Measurements from ENCODE around the gene CABYR. TPM values are rescaled to one million over a fixed set of nuclear protein-coding genes. Genes with fewer than 3 reads are reported as not detected.
A peak's percentile ranks its signal among the peaks of the same experiment; 100 is the strongest.

The CABYR gene
- total and polyA plus RNA-seq, 2 of the 13 experiments (the other 11 are each of a cell fraction or from before 2014, with no cell fraction given), result 0.71 to 0.88 TPM

DNA sequence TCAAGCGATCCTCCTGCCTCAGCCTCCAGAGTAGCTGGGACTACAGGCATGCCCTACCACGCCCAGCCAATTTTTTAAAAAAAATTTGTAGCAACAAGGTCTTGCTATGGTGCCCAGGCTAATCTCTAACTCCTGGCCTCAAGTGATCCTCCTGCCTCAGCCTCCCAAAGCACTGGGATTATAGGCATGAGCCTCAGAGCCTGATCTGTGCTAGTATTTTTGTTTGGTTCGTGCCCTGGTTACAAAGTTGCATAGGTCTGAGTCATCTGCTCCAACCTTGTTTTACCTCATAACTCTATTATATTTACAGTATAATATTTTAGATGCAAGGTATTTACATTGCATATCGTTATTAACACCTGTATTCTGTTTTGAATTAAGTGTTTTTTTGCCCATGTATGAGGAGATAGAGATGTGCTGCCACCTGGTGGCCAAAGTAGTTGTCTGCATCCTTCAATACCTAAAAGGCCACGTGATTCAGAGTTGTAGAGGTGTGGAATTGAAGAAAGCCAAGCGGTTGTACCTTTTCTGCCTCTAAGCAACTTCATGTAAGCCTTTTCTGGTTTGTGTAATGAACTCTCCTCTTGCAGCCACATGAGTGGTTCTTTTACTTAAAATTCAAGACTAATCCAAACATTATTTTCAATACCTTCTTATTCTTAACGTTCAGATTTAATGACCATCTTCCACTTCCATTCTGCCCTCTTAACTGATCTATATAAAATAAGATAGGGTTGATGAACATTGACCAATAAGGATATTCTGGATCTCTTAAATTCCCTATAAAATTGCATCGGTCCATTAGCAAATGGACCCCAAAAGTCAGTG, 19.9 kb upstream of the CABYR start (continued):
- TF ChIP-seq, protein P1, sequence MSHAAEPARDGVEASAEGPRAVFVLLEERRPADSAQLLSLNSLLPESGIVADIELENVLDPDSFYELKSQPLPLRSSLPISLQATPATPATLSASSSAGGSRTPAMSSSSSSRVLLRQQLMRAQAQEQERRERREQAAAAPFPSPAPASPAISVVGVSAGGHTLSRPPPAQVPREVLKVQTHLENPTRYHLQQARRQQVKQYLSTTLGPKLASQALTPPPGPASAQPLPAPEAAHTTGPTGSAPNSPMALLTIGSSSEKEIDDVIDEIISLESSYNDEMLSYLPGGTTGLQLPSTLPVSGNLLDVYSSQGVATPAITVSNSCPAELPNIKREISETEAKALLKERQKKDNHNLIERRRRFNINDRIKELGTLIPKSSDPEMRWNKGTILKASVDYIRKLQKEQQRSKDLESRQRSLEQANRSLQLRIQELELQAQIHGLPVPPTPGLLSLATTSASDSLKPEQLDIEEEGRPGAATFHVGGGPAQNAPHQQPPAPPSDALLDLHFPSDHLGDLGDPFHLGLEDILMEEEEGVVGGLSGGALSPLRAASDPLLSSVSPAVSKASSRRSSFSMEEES (CRISPR knock-in tag; IDR thresholded peaks at IDR 0.05), result peak; percentile 59; the same call in 1 of the 2 replicates
- TF ChIP-seq STAG1 (CRISPR knock-in tag; IDR thresholded peaks at IDR 0.05) (peak; percentile 93), ZBTB7B (CRISPR knock-in tag; IDR thresholded peaks at IDR 0.05) (no peak), POGZ (CRISPR knock-in tag; IDR thresholded peaks at IDR 0.05) (no peak), SMC3 (IDR thresholded peaks at IDR 0.05; ENCODE audit: low read length) (peak; percentile 79), RXRB (CRISPR knock-in tag; IDR thresholded peaks at IDR 0.05; ENCODE audit: borderline replicate concordance) (0 out of 2 replicates have a peak, but pooled peaks have one; percentile 16)

DNA sequence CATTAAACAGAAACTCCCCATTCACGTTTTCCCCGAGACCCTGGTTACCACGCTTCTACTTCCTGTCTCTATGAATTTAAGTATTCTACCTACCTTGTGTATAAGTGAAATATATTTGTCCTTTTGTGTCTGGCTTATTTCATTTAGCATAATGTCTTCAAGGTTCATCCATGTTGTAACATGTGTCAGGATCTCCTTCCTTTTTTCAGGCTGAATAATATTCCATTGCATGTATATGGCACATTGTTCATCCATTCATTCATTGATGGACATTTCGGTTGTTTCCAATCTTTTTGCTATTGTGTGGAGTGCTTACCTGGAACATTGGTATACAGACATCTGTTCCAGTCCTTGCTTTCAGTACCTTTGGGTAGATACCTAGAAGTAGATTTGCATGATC, 18.2 kb upstream of the CABYR start:
- Histone ChIP-seq H3K4me3 (replicated peaks in 1 of 3; ENCODE audit: insufficient read depth in 1 of 3, low read depth in 2 of 3, low read length in 3 of 3) (no peak overlapping the region), H4K20me1 (ENCODE audit: insufficient read depth, low read length) (no peaks in the 10 kb centered on the region), H3K9ac (ENCODE audit: insufficient read depth, low read depth, low read length) (no peak overlapping the region), H3K27me3 (ENCODE audit: control insufficient read depth in 1 of 2, insufficient read depth in 2 of 2, low read length in 2 of 2) (no peaks in the 10 kb centered on the region), H3K36me3 (replicated peaks in 1 of 2; ENCODE audit: control insufficient read depth in 1 of 2, insufficient read depth in 2 of 2, low read length in 2 of 2) (peaks cover 1 to 12% of the 10 kb centered on the region in 2 experiments; a peak in 4 of 5 replicates), H3K27ac (ENCODE audit: extremely low read length, insufficient read depth, low read length) (no peak overlapping the region), H2AFZ (ENCODE audit: low read length) (no peak overlapping the region), H3K79me2 (ENCODE audit: insufficient read depth, low read length) (no peaks in the 10 kb centered on the region), H3K9me3 (ENCODE audit: low read length) (no peaks in the 10 kb centered on the region), H3K4me1 (ENCODE audit: insufficient read depth, low read length) (peaks cover 7% of the 10 kb centered on the region), H3K4me2 (ENCODE audit: low read depth, low read length) (no peak overlapping the region)
- CTCF ChIA-PET (ENCODE audit: low intra/inter-chr PET ratio, low total read pairs), result no interaction called here
- DNase-seq (ENCODE audit: low spot score) (no peak), ATAC-seq (no peak), FAIRE-seq (no peak)
- BruUV-seq (replicated peaks), result no TSS peak
- POLR2A ChIA-PET, result no interaction called here
- in situ Hi-C loops (cut with HindIII; ENCODE audit: extremely low pct_ligation_motif_present, low pct_unique_long_range_greater_than_20kb) (no loop called here), intact Hi-C loops (cut with micrococcal nuclease; ENCODE audit: unreplicated experiment) (no loop called here)
- WGBS (ENCODE audit: low lambda C conversion rate), result 97% methylated on average over 4 of the region's 4 CpGs
- TF ChIP-seq TARDBP (CRISPR knock-in tag; IDR thresholded peaks at IDR 0.05) (no peak), HNF1A (IDR thresholded peaks at IDR 0.05; ENCODE audit: low read depth) (no peak), HNF1A (CRISPR knock-in tag; IDR thresholded peaks at IDR 0.05; ENCODE audit: borderline replicate concordance) (no peak), ZNF749 (CRISPR knock-in tag; IDR thresholded peaks at IDR 0.05; ENCODE audit: borderline replicate concordance) (no peak)
- TF ChIP-seq, protein P2, sequence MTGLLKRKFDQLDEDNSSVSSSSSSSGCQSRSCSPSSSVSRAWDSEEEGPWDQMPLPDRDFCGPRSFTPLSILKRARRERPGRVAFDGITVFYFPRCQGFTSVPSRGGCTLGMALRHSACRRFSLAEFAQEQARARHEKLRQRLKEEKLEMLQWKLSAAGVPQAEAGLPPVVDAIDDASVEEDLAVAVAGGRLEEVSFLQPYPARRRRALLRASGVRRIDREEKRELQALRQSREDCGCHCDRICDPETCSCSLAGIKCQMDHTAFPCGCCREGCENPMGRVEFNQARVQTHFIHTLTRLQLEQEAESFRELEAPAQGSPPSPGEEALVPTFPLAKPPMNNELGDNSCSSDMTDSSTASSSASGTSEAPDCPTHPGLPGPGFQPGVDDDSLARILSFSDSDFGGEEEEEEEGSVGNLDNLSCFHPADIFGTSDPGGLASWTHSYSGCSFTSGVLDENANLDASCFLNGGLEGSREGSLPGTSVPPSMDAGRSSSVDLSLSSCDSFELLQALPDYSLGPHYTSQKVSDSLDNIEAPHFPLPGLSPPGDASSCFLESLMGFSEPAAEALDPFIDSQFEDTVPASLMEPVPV (CRISPR knock-in tag; IDR thresholded peaks at IDR 0.05), result no peak
- TF ChIP-seq, protein P3, sequence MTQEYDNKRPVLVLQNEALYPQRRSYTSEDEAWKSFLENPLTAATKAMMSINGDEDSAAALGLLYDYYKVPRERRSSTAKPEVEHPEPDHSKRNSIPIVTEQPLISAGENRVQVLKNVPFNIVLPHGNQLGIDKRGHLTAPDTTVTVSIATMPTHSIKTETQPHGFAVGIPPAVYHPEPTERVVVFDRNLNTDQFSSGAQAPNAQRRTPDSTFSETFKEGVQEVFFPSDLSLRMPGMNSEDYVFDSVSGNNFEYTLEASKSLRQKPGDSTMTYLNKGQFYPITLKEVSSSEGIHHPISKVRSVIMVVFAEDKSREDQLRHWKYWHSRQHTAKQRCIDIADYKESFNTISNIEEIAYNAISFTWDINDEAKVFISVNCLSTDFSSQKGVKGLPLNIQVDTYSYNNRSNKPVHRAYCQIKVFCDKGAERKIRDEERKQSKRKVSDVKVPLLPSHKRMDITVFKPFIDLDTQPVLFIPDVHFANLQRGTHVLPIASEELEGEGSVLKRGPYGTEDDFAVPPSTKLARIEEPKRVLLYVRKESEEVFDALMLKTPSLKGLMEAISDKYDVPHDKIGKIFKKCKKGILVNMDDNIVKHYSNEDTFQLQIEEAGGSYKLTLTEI (CRISPR knock-in tag; conservative IDR thresholded peaks at IDR 0.05), result no peak

All from HepG2 (cell line).